ENCODE data around the gene TANK.
A peak's percentile ranks its signal among the peaks of the same experiment; 100 is the strongest.

Gene TANK

GRCh38 chr2:161228511-161229240, 68.4 kb downstream of the TANK start:
- DNase-seq (ENCODE audit: low spot score): no peak

- no peak for DNase-seq (ENCODE audit: low spot score)
Observed at GRCh38 chr2:161230959-161231358, 70.7 kb downstream of the TANK start.

GRCh38 chr2:161232571-161232970, 72.3 kb downstream of the TANK start:
- DNase-seq (ENCODE audit: low spot score): no peak

- no peak for DNase-seq (ENCODE audit: low spot score)
Observed at GRCh38 chr2:161233858-161234431, 73.7 kb downstream of the TANK start.

- no peak for DNase-seq (ENCODE audit: low spot score)
Observed at GRCh38 chr2:161234627-161235026, 74.4 kb downstream of the TANK start.

GRCh38 chr2:161237392-161238264, 77.4 kb downstream of the TANK start:
- peak; percentile 27 for DNase-seq (ENCODE audit: low spot score)

GRCh38 chr2:161238265-161238559, 78.0 kb downstream of the TANK start:
- DNase-seq (ENCODE audit: low spot score): no peak

GRCh38 chr2:161238560-161239325, 78.5 kb downstream of the TANK start:
- peak; percentile 40 for DNase-seq (ENCODE audit: low spot score)

GRCh38 chr2:161239326-161240109, 79.3 kb downstream of the TANK start:
- DNase-seq (ENCODE audit: low spot score): no peak

GRCh38 chr2:161241894-161242293, 81.7 kb downstream of the TANK start:
- no peak for DNase-seq (ENCODE audit: low spot score)

- DNase-seq (ENCODE audit: low spot score): no peak
Observed at GRCh38 chr2:161243312-161243711, 83.1 kb downstream of the TANK start.

- no peak for DNase-seq (ENCODE audit: low spot score)
Observed at GRCh38 chr2:161243905-161244304, 83.7 kb downstream of the TANK start.

GRCh38 chr2:161244387-161245260, 84.4 kb downstream of the TANK start:
- peak; percentile 70 for DNase-seq (ENCODE audit: low spot score)

GRCh38 chr2:161245261-161245553, 85.0 kb downstream of the TANK start:
- DNase-seq (ENCODE audit: low spot score): no peak

GRCh38 chr2:161245671-161246070, 85.4 kb downstream of the TANK start:
- DNase-seq (ENCODE audit: low spot score): no peak

GRCh38 chr2:161246281-161246680, 86.1 kb downstream of the TANK start:
- no peak for DNase-seq (ENCODE audit: low spot score)

- peak; percentile 25 for DNase-seq (ENCODE audit: low spot score)
Observed at GRCh38 chr2:161250864-161251436, 90.7 kb downstream of the TANK start.

GRCh38 chr2:161257123-161257952, 97.1 kb downstream of the TANK start:
- no peak for DNase-seq (ENCODE audit: low spot score)

GRCh38 chr2:161265874-161266273, 105.6 kb downstream of the TANK start:
- no peak for DNase-seq (ENCODE audit: low spot score)

Data from CD4-positive, alpha-beta T cell treated with Interleukin-6 at 100 ng/mL for 8 hours (primary cell).